NCI-H748 (cell line): ENCODE data around the gene MEGF11.
"Not testable (repeated sequence)": the region's sequence is repeated elsewhere in the genome, so short reads cannot be mapped to it uniquely, and the experiment has no call there.

Experiments used
- DNase-seq: peaks from one replicate; lab custom pipeline; 2025; ENCODE audit not compliant: unreplicated experiment; lab: John Stamatoyannopoulos, UW

MEGF11 gene

DNA sequence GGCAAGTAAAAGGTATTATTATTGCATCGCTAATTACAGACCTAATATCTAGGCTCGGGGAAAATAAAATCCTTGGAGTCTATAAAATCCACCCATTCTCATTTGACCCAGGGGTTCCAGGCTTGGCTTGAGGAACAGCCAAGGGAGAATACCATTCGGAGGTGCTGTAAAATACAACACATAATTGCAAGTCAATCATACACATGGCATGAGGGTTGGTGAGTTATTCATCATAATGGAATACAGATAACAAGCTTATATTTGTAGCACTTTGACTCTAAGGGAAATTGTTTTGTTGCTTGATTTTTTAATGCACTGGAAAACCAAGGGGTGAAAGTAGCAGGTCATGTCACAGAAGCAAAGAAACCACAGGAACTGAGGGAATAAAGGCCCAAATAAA lies 23.0 kb upstream of the MEGF11 start:
- no peak for DNase-seq

DNA sequence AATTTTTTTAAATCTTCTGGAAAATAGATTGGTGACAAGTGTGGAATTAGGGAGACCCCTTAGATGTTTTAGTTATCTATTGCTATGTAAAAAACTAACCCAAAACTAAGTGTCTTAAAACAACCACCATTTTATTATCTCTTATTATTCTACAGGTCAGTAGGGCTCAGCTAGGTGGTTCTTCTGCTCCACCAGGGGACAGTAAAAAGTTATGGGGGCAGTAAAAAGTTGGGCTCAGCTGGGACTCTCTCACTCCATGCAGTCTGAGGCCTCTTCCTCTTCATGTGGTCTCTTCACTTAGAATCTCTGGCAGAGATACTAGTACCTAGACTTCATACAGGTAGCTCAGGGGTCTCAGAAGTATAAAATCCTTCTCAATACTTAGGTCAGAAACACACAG lies 21.8 kb upstream of the MEGF11 start:
- no peak for DNase-seq

DNA sequence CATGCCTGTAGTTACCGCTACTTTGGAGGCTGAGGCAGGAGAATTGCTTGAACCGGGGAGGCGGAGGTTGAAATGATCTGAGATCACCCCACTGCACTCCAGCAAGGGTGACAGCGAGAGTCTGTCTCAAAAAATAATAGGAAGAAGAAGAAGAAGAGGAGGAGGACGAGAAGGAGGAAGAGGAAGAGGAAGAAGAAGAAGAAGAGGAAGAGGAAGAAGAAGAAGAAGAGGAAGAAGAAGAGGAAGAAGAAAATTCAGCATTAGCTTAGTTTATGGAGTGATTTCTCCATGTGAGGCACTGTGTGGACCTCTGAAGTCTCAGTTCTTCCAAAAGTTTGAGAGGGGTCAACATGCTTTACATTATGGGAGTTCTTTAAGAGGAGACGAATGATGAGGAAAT lies 17.4 kb upstream of the MEGF11 start:
- DNase-seq = no peak

DNA sequence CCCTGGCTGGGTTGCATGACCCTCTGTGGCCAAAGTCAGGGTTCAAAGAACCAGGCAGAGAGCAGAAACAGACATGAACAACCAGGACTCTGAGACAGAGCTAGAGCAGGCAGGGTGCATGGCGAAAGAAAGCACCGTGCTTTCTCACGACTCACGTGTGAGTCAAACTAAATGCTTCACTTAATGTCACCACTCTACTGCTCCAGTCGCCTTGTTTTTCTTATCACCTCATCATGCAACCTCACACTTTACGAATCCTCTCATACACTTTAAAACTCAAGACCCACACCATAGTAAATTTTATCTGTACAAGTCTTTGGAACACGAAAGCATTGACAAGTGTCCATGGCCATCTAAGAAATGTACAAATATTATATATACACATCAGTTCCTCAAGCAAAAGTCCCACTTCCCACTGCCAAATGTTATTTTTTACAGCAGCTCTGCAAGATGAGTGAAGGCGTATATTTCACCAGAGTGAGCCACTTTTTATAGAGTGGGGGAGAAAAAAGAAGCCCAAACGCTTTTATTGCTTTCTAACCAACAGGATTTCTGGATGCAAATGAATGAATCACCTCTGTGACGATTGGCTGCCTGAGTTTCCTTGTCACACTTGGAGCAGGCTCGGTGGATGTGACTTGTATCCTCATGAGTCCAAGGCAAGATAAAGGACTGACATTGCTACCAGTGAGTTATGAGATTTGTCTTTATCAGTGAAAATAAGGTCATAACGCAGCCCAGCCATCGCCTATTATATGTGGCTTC lies 16.0 kb upstream of the MEGF11 start:
- DNase-seq = peak; percentile 27

DNA sequence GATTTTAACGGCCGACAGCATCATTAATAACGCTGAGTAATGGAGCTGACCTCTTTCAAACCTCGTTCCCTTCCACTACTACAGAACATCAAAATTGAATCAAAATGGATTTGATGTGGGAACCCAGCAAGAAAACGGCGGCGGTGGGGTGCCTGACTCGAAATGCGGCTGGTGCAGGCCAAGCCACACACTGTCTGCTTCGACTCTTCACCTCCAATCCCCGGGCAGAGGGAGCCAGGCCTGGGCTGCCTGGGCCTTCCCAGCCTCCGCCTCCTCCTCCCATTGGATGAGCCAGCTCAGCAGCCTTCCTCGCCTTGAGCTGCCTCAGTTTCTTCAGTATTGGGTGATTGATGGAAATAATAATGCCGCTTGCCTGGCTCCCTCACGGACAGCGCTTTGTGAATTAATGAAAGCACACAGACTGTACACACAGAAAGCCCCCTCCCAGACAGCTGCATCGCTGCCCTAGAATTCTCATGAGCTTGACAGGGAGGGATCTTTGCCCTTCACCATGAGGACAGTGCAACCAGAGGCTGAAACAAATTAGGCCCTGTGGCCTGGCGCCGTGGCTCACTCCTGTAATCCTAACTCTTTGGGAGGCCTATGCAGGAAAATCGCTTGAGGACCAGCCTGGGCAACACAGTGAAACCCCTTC lies 11.4 kb upstream of the MEGF11 start:
- DNase-seq = no peak

DNA sequence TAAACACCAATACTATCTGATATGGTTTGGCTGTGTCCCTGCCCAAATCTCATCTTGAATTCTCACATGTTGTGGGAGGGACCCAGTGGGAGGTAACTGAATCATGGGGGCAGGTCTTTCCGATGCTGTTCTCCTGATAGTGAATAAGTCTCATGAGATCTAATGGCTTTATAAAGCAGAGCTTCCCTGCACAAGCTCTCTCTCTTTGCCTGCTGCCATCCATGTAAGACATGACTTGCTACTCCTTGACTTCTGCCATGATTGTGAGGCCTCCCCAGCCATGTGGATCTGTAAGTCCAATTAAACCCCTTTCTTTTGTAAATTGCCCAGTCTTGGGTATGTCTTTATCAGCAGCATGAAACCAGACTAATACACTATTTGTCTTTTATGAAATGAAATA lies 9.3 kb upstream of the MEGF11 start:
- DNase-seq = not testable (repeated sequence)

DNA sequence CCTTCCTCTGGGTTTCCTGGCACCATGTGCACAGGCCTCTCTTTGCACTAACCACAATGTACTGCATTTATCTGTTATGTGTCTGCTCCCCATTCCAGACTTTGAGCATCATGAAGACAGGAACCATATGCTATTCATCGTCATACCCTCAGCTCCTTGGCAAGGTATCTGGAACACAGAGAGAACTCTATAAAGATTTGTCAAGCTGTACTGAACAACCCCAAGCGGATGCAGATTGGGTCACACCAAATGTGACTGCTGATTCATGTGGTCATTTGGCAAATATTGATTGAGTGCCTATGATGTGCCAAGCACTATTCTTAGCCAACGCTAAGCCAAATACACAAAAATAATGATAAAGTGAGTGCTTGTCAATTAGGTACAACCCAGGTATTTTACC lies 7.5 kb upstream of the MEGF11 start:
- DNase-seq = no peak

DNA sequence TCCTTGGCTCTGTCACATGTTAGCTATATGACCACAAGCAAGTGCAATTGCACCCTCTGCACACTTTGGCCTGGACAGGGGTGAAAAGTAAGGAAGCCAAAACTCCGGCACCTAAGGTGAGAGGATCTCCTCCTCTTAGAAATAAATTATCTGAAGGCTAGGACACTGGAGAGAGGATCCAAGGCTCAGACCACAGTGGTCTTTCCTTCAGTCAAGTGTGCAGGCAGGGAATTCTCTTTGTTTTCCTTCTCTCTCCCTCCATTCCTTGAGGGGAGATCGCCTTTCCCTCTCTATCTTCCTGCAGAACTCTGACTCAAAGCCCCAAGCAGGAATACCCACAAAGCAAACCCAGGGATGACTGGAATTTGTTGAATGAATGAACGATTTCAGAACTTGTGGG lies 3.1 kb upstream of the MEGF11 start:
- no peak for DNase-seq

DNA sequence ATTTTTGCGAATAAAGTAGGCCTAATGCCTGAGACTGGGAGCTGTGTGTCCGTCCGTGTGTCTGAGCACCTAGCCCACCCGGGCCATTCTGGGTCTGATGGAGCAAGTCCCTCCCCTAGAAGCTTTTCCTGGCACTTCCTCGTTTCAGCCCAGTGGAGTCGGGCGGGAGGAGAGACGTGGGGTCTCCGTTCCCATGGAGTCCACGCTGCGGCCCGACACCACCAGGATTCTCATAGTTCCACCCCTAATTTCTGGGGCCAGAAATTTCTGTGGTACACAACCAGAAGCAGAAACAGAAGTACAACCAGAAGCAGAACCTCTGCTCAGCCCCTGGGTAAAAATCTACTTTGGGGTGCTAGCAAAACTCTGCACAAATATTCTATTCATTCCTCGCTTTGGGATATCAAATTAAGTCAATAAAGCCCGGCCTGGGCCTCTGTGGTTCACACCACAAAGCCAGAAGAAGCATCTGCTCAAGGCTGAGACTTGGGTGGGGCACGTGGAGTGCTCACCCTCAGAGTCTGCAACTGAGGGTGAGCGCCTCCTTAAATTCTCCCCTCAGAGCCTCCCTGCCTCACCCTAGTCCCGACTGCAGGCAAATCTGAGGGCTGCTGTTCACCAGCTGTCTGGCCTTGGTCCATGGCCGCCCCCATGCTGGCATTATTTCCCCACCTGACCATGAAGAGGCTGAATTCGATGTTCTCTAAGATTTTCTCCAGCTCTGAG lies 1.6 kb upstream of the MEGF11 start:
- DNase-seq = no peak

DNA sequence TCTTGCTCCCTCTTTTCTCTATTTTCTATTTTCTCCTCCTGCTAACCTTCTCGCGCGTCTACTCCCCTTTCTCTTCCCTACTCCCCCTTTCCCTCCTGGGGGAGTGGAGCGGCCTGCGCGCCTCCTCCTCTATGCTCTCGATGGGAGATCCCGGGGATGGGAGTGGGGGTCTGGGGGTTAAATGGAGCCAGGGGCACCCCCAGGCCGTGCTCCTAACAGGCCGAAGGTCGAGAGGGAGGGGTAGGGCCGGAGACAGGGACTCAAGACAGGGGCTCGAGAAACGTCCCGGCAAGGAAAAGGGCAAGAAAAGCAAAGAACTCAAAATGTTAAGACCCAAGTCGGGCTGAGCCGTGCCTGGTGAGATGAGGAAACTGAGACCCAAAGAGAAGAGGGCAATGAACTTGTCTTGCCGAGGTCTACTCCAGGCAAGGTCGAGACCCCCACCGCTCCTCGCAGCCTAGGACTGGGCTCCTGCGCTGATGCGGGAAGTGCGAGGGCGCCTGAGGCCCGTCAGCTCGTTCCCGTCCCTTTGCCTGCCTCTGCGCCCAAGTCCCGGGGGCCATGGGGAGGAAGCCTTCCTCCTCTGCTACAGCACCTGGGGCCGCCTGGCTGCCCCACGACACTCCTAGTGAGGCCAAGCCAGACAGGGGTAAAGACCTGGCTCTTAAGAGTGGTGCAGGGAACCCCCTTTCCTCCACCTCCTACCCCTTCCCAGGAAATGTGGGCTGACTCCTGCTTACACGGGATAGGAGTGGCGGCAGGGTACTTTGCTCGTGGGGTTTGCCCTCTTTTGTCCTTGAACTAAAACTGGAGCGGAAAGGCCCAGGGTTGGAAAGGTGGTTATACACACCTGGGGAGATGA lies 770 bp upstream of the MEGF11 start:
- DNase-seq = no peak

DNA sequence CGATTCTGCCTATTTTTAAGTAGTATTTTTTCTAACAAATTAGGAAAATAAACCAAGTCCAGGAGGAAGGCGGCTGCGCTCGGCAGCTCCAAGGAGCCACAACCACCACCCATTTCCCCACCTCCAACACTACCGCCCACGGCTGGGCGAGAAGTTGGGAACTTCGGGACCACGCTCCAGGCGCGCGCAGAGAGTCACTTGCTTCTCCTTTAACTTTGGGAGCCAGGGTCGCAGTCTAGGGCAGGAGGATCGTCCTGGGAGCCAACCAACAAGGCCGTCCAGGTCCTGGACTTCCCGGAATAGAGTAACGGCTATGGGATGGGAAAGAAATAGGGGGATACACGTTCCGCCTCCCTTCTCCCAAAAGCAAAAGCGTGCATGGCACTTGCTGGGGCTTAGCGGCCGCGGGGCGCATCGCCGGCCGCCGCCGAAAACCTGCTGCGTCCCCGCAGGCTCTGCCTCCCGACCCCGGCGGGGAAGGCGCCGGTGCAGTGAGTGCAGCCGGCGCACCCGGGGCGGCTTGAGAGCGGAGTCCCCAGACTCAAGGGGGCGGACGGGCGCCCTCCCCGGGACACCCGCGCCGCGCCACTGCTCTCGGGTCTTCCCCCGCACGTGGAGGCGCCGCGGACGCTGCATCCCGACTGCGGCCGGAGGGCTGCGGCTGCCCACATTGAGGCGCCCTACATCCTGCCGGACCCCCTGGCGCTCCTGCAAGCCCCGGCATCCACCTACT lies 699 bp downstream of the MEGF11 start:
- peak; percentile 60 for DNase-seq

DNA sequence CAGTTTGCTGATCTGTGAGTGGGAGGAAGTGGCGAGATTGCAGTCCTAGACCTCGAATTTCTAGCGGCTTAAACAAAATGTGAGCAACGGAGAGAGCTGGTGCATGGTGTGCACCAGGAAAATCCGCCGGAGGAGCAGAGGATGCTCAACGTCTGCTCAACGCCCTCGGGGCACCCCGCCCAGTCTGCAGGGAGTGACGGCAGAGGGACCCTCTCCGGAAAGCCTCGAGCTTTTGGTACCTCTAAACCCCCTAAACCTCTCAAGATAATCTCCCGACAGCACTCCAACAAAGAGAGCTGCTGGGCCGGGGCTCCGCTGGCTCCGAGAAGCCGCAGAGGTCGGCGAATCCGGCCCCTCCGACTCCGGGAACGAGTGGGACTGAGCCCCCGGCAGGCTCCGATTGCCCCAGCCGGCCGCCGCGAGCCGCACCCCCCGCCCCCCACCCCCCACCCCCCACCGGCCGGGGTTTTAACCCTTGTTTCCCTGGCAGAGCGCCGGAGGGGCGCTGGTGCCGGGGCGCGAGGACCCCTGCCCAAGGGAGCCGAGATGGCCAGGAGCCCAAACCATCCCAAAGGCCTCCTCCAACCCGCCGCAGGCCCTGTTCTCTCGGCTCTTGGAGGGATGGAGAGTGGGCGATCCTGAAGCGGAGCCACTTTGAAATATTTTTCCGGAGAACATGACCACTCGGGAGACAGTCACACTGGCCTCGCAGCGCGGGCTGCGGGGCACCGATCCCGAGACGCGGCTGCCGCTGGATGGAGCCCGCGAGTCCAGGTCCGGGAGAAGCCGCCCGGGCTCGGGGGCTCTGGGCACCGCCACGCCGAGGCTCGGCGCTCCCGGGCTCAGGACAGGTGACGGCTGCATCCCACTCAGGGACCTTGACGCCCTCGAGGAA lies 1.5 kb downstream of the MEGF11 start:
- DNase-seq = peak; percentile 69

DNA sequence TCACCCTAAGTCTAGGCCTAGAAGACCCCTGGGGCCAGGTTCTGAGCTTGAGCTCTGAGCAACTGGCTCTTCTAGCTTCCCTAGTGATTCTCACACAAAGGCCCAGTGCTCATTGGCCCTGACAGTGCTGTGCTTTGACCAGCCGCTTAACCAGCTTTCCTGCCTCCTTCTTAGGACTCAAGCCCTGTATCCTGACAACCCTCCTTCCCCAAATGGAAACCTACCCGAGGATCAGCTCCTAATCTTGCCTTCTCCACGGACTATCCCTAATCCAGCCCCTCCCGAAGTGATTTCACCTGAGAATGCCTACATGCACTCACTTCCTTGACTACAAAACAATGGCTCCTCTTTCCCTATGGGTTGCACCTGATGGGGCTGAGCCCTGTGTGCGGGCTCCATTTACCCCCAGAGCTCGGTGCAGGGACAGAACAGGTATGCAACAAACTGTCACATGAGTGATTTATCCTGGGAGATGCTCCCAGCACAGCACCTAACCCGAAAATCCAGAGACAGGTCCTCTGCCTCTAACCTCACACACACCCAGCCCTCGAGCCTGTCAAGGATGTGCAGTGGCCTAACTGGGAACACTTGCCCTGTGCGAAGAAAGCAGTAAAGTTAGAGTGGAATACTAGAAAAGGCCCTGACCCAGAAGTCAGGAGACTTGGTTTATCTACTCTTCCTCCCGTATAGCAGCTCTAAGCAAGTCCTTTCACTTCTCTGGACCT lies 2.3 kb downstream of the MEGF11 start:
- no peak for DNase-seq

DNA sequence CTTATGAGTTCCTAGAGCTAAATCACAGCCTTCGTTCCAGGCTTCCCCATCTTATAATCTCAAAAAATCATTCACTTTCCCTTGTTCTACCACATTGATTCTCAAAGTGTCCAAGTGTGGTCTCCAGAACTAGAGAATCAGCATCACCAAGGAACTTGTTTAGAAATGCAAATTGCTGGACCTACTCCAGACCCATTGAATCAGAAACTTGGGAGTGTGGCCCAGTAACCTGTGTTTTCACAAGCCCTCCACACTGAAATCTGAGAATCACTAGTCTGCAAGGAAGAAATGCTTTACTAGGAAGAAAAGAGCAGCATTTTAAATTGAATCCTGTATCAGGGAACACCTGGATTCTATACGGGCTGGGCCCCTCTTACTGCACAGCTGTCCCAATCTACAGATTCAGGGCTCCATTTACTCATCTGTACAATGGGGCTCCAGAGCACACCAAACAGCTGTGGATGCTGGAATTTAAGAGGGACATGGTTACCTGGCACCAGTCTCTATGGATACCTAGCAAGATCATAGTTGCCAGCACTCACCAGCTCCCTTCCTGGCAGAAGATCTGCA lies 3.9 kb downstream of the MEGF11 start:
- peak; percentile 13 for DNase-seq

DNA sequence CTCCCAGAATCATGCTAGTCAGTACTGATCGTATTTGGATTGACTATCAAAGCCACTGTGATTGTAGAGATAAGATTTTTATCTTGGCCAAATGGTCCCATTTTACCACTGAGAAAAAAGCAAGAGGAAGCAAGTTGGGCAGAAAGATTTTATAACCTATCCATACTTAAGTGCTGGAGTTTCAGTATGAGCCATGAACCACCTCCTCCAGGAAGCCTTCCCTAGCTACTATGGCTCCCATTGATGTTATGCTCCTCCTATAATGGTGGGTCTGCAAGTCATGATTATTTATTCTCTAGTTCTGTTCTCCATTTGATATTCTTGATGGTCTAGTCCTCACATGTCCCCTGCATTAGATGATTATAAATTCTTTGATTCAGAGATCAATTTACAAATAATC lies 6.6 kb downstream of the MEGF11 start:
- no peak for DNase-seq

DNA sequence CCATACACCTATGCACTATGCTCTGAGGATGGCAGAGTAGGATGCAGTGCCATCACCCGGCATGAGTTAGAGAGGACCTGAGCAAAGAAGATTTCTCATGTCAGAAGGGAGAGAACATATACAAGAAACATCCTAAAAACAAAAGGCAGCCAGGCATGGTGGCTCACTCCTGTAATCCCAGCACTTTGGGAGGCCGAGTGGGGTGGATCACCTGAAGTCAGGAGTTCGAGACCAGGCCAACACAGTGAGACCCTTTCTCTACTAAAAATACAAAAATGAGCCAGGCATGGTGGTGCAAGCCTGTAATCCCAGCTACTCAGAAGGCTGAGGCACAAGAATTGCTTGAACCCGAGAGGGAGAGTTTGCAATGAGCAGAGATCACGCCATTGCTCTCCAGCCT lies 7.7 kb downstream of the MEGF11 start:
- not testable (repeated sequence) for DNase-seq

DNA sequence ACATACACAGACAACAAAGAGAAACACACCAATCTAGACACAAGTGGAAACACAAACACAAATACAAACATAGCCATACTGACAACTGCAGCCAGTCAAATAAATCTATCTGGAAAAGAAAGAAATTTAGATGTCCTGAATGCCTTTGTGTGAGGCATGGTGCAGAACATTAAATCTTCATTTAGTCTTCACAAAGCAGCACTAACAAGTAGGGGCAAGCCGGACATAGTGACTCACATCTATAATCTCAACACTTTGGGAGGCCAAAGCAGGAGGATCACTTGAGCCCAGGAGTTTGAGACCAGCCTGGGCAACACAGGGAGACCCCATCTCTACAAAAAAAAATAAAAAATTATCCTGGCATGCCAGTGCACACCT lies 11.7 kb downstream of the MEGF11 start:
- no peak for DNase-seq

DNA sequence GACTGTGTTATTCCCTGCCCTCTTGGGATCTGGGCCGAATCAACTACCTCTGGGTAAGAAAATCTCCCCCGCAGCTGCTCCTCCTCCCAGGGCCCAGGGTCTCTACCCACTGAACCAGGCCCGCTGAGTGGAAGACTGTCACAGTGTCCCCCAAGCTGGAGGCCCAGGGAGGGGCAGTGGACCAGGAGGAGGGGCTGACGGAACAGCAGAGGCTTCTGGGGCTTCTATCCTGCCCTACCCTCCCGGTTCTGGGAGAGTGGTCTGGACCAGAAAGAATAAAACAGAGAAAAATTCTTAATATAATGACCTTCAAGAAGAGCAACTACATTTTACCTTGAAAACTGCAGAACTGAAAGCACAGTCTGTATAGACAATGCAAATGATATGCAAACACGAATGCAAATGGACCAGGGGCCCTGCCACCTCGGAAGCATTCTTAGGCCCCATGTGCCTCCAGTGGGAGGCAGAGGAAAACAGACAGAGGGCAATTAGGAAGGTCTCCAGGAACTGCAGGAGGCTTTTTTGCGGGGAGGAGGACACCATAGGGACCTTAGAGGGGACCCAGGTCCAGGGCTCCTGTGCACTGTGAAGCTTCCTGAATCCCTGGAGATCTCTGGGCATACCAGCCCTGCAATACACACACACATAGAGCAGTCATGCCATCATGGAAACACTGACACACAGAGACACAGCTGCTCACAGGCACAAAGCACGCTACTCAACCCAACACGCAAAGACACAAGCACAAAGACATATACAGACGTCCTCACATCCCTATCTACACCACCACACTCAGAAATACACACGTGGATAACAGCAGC lies 12.3 kb downstream of the MEGF11 start:
- no peak for DNase-seq
